Measurements from ENCODE around the gene ICAM1. TPM values are rescaled to one million over a fixed set of nuclear protein-coding genes. Genes with fewer than 3 reads are reported as not detected.

ICAM1 gene
- total RNA-seq, 1 experiment from 2014 or later, result 2.3 TPM

GRCh38 chr19:10325732-10326131, 54.8 kb downstream of the ICAM1 start:
- no CpG with 5 or more reads among the region's 8 CpGs for WGBS (ENCODE audit: extremely low coverage, insufficient read length, low lambda C conversion rate)
- Histone ChIP-seq H2AFZ (ENCODE audit: low read length) (no peak overlapping the region), H3K23me2 (ENCODE audit: insufficient read length, low read depth, low read length, poor library complexity, severe bottlenecking) (no peaks in the 10 kb centered on the region), H2AK5ac (ENCODE audit: insufficient read length, low read length) (no peak overlapping the region), H2BK120ac (ENCODE audit: low read depth, low read length, poor library complexity, severe bottlenecking) (no peak overlapping the region), H3K56ac (ENCODE audit: insufficient read length, low read depth, low read length) (no peak overlapping the region), H4K5ac (ENCODE audit: insufficient read length, low read depth, low read length) (no peak overlapping the region), H3K4me2 (ENCODE audit: insufficient read depth, insufficient read length, low read length) (no peak overlapping the region), H2BK20ac (ENCODE audit: low read depth, low read length, poor library complexity, severe bottlenecking) (no peak overlapping the region), H3K18ac (ENCODE audit: insufficient read length, low read depth, low read length) (no peak overlapping the region), H3K27me3 (ENCODE audit: insufficient read depth, low read length) (no peaks in the 10 kb centered on the region), H3K14ac (ENCODE audit: insufficient read depth, low read length) (no peak overlapping the region), H2BK15ac (ENCODE audit: low read depth, low read length) (no peak overlapping the region), H2BK12ac (ENCODE audit: insufficient read length, low read depth, low read length) (no peak overlapping the region), H3K4me1 (ENCODE audit: insufficient read depth, low read length) (no peaks in the 10 kb centered on the region), H3K27ac (ENCODE audit: insufficient read length, low read depth, low read length) (no peak overlapping the region), H3K79me2 (ENCODE audit: insufficient read depth, low read length) (no peaks in the 10 kb centered on the region), H3K9me3 (ENCODE audit: control insufficient read depth, low read depth, low read length) (no peaks in the 10 kb centered on the region), H3K4ac (ENCODE audit: low read depth, low read length) (no peak overlapping the region), H2BK5ac (ENCODE audit: insufficient read length, low read length) (no peak overlapping the region), H3T11ph (ENCODE audit: low read length) (no peak overlapping the region), H4K91ac (ENCODE audit: insufficient read length, low read depth, low read length) (no peak overlapping the region), H3K9ac (ENCODE audit: extremely low read depth, insufficient read length, low read length) (no peak overlapping the region), H4K20me1 (ENCODE audit: control insufficient read depth, insufficient read depth, insufficient read length) (no peaks in the 10 kb centered on the region), H4K8ac (replicated peaks; ENCODE audit: insufficient read length, low read depth, low read length) (no peak overlapping the region), H3K79me1 (ENCODE audit: insufficient read depth, low read depth, low read length, poor library complexity, severe bottlenecking) (no peaks in the 10 kb centered on the region), H3K23ac (ENCODE audit: insufficient read length, low read depth, low read length) (no peak overlapping the region)
- DNase-seq, result no peak
- H3K9me3 Mint-ChIP-seq, result no peaks in the 10 kb centered on the region; a peak in 1 of 5 replicates
- H3K27ac Mint-ChIP-seq, result no peak overlapping the region
- H3K36me3 Mint-ChIP-seq (ENCODE audit: insufficient read depth in 1 of 3, low read depth in 3 of 3), result peaks cover 25 to 74% (median 69%) of the 10 kb centered on the region in 3 experiments
- no peaks in the 10 kb centered on the region for H3K4me1 Mint-ChIP-seq
- H3K27me3 Mint-ChIP-seq (ENCODE audit: low read depth), result no peaks in the 10 kb centered on the region
- TF ChIP-seq, protein P1, sequence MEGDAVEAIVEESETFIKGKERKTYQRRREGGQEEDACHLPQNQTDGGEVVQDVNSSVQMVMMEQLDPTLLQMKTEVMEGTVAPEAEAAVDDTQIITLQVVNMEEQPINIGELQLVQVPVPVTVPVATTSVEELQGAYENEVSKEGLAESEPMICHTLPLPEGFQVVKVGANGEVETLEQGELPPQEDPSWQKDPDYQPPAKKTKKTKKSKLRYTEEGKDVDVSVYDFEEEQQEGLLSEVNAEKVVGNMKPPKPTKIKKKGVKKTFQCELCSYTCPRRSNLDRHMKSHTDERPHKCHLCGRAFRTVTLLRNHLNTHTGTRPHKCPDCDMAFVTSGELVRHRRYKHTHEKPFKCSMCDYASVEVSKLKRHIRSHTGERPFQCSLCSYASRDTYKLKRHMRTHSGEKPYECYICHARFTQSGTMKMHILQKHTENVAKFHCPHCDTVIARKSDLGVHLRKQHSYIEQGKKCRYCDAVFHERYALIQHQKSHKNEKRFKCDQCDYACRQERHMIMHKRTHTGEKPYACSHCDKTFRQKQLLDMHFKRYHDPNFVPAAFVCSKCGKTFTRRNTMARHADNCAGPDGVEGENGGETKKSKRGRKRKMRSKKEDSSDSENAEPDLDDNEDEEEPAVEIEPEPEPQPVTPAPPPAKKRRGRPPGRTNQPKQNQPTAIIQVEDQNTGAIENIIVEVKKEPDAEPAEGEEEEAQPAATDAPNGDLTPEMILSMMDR (conservative IDR thresholded peaks at IDR 0.05), result no peak
- no peak overlapping the region for H3K4me3 Mint-ChIP-seq
